Measurements from ENCODE around the gene SEL1L. TPM values are rescaled to one million over a fixed set of nuclear protein-coding genes. Genes with fewer than 3 reads are reported as not detected.
"Not testable (repeated sequence)": the region's sequence is repeated elsewhere in the genome, so short reads cannot be mapped to it uniquely, and the experiment has no call there.

SEL1L gene
- total and polyA plus RNA-seq, 2 experiments from 2014 or later: 21.3 to 65.7 TPM

DNA sequence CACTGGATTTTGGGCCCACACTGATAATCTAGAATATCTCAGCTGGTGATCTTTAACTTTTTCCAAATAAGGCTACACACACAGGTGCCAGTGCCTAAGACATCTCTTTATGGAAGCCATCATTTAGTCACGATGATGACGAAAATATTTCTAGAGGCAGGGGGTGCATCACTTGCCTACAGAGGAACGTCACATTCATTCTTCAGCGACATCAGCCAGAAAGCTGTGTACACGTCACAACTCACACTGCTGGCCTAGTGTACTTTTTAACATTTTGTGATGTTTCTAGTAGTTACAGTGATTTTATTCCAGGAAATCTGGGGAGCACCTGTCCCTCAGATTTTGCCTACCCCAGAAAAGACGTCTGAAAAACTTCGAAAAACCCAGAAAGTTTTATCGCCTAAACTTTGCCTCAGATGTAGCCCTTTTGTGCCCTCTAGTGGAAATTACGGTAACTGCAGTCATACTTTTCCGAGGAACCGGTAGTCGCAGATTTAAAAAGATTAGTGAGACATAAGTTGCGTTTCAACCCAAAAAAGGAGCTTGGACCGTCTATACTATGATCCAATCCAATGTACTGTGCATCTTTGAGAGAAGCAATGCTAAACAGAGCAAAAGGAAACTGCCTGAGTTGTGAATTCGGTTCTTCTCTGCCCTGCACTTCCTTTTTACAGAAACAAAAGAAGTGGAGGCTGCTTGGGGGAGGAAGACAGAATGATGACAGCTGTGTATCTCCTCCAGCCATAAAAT, 69.2 kb downstream of the SEL1L start:
- peak; percentile 65 to 66 for DNase-seq (ENCODE audit: low read depth in 1 of 2, low spot score in 1 of 2)
- Histone ChIP-seq H3K27ac (no peak overlapping the region), H3K4me1 (ENCODE audit: low read depth) (no peaks in the 10 kb centered on the region), H3K9me3 (ENCODE audit: low read depth) (no peaks in the 10 kb centered on the region), H3K4me3 (peak overlapping the region; percentile 21), H3K36me3 (no peaks in the 10 kb centered on the region), H3K27me3 (no peaks in the 10 kb centered on the region)
- TF ChIP-seq, protein P1, sequence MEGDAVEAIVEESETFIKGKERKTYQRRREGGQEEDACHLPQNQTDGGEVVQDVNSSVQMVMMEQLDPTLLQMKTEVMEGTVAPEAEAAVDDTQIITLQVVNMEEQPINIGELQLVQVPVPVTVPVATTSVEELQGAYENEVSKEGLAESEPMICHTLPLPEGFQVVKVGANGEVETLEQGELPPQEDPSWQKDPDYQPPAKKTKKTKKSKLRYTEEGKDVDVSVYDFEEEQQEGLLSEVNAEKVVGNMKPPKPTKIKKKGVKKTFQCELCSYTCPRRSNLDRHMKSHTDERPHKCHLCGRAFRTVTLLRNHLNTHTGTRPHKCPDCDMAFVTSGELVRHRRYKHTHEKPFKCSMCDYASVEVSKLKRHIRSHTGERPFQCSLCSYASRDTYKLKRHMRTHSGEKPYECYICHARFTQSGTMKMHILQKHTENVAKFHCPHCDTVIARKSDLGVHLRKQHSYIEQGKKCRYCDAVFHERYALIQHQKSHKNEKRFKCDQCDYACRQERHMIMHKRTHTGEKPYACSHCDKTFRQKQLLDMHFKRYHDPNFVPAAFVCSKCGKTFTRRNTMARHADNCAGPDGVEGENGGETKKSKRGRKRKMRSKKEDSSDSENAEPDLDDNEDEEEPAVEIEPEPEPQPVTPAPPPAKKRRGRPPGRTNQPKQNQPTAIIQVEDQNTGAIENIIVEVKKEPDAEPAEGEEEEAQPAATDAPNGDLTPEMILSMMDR (IDR thresholded peaks at IDR 0.05; ENCODE audit: low read depth, low read length): peak; percentile 86

DNA sequence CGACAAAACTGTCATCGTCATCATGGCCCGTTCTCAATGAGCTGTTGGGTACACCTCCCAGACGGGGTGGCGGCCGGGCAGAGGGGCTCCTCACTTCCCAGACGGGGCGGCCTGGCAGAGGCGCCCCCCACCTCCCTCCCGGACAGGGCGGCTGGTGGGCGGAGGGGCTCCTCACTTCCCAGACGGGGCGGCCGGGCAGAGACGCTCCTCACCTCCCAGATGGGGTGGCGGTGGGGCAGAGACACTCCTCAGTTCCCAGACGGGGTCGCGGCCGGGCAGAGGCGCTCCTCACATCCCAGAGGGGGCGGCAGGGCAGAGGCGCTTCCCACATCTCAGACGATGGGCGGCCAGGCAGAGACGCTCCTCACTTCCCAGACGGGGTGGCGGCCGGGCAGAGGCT, 71.3 kb downstream of the SEL1L start:
- not testable (repeated sequence) for H3K9me3 ChIP-seq (ENCODE audit: low read depth); H3K27me3 ChIP-seq; H3K27ac ChIP-seq; DNase-seq (ENCODE audit: low read depth in 1 of 2, low spot score in 1 of 2); H3K4me1 ChIP-seq (ENCODE audit: low read depth); H3K36me3 ChIP-seq; H3K4me3 ChIP-seq

DNA sequence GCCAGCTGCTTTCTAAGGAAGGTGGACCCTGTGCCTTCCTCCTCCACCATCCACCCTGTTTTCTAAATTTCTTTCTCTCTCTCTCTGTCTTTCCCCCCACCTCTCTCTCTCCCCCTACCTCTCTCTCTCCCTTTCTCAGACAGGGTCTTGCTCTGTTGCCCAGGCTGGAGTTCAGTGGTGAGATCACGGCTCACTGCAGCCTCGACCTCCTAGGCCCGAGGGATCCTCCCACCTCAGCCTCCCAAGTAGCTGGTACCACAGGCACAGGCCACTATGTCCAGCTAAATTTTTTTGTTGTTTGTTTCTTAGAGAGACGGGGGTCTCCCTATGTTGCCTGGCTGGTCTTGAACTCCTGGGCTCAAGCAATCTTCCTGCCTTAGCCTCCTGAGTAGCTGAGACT, 73.7 kb downstream of the SEL1L start:
- H3K27ac ChIP-seq: no peak overlapping the region
- H3K4me1 ChIP-seq (ENCODE audit: low read depth): no peaks in the 10 kb centered on the region
- H3K36me3 ChIP-seq: no peaks in the 10 kb centered on the region
- H3K9me3 ChIP-seq (ENCODE audit: low read depth): no peaks in the 10 kb centered on the region
- TF ChIP-seq, protein P1 (IDR thresholded peaks at IDR 0.05; ENCODE audit: low read depth, low read length): no peak
- DNase-seq (ENCODE audit: low read depth in 1 of 2, low spot score in 1 of 2): no peak
- no peak overlapping the region for H3K4me3 ChIP-seq
- no peaks in the 10 kb centered on the region for H3K27me3 ChIP-seq

- H3K9me3 ChIP-seq (ENCODE audit: low read depth): no peaks in the 10 kb centered on the region
- no peaks in the 10 kb centered on the region for H3K27me3 ChIP-seq
- no peaks in the 10 kb centered on the region for H3K36me3 ChIP-seq
- no peak overlapping the region for H3K4me3 ChIP-seq
- TF ChIP-seq, protein P1 (IDR thresholded peaks at IDR 0.05; ENCODE audit: low read depth, low read length): no peak
- DNase-seq (ENCODE audit: low read depth in 1 of 2, low spot score in 1 of 2): no peak
- no peak overlapping the region for H3K27ac ChIP-seq
- H3K4me1 ChIP-seq (ENCODE audit: low read depth): no peaks in the 10 kb centered on the region
These were observed 75.3 kb downstream of the SEL1L start for GRCh38 chr14:81458352-81458751.

DNA sequence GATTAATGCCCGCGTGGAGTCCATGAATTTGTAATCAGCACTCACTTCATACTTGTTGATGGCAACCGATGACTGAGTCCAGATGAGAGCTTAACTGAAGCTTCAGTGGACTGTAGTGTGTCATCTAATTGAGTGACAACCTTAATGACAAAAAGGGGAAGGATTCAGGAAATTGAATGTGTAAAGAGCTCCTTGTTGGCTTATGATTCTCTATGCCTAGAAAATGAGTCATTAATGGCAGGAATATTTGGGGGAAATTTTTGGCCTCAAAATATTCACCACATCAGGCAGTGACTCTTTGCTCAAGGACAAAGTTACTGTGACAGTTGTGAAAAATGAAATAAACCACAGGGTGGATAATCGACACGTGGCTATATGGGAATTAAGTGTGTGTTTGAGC, 78.3 kb downstream of the SEL1L start:
- Histone ChIP-seq H3K4me1 (ENCODE audit: low read depth) (no peaks in the 10 kb centered on the region), H3K27me3 (no peaks in the 10 kb centered on the region), H3K4me3 (no peak overlapping the region), H3K27ac (no peak overlapping the region), H3K9me3 (ENCODE audit: low read depth) (no peaks in the 10 kb centered on the region), H3K36me3 (no peaks in the 10 kb centered on the region)
- no peak for DNase-seq (ENCODE audit: low read depth in 1 of 2, low spot score in 1 of 2)
- TF ChIP-seq, protein P1 (IDR thresholded peaks at IDR 0.05; ENCODE audit: low read depth, low read length): no peak

DNA sequence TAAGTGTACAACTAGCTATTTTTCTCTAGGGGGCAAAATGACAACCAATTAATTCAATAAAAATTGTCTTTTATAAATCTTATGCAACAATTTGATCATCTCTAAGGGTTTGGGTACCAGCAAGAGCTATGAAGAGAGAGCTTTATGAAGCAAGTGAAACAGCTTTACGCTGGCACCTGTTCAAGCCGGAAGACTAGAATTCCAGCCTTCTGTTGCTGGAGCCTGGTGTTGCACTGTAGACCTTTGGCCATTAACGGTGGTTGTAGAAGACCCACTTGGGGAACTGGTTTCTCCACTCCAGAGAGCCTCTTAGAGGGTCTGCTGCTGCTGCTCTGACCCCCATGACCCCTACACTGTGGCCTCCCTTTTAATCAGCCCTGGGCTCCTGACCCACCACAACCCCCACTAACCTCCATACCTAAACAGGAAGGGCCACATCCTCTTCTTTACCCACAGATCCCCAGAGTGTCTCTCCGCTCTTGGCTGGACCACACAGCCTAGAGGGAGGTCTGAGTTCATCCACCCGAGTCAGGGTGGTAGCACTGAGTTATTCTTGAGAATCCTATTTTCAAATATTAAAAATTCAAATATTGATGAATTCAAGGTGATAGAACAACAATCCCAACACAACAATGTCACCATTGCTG, 79.0 kb downstream of the SEL1L start:
- Histone ChIP-seq H3K27me3 (no peaks in the 10 kb centered on the region), H3K9me3 (ENCODE audit: low read depth) (no peaks in the 10 kb centered on the region), H3K4me1 (ENCODE audit: low read depth) (no peaks in the 10 kb centered on the region), H3K27ac (no peak overlapping the region), H3K4me3 (no peak overlapping the region), H3K36me3 (no peaks in the 10 kb centered on the region)
- no peak for DNase-seq (ENCODE audit: low read depth in 1 of 2, low spot score in 1 of 2)
- TF ChIP-seq, protein P1 (IDR thresholded peaks at IDR 0.05; ENCODE audit: low read depth, low read length): no peak
